Transverse colon (tissue), 4 donors: ENCODE data around the gene DPF3. TPM values are rescaled to one million over a fixed set of nuclear protein-coding genes. Genes with fewer than 3 reads are reported as not detected.

Experiments
- DNase-seq: peaks from one replicate; pipeline ENCODE4 v3.0.0-alpha.2; 2019
- H3K27ac ChIP-seq, 4 donors: fragments of 200-600 bp; sonication (generic); 2 replicates each; pipeline ENCODE4 v1.5.1; 2016 to 2018; ENCODE audit warnings: inconsistent platforms in 4 of 4
- H3K27me3 ChIP-seq: fragments of 200-600 bp; sonication (generic); 2 replicates; pipeline ENCODE4 v1.5.1; 2017; ENCODE audit warnings: inconsistent platforms
- H3K36me3 ChIP-seq, 4 donors: fragments of 200-600 bp; sonication (generic); 2 replicates each; pipeline ENCODE4 v1.5.1; 2017 to 2019; ENCODE audit warnings: inconsistent platforms in 4 of 4
- H3K4me1 ChIP-seq, 4 donors: fragments of 200-600 bp; sonication (generic); 2 replicates each; pipeline ENCODE4 v1.5.1; 2017 to 2020; ENCODE audit warnings: inconsistent platforms in 4 of 4
- H3K4me3 ChIP-seq, 4 donors: fragments of 200-600 bp; sonication (generic); 1 replicate in 1 of 4; 2 replicates in 3 of 4; pipeline versions ENCODE4 v1.5.1 to v1.6.1; 2017 to 2019; ENCODE audit warnings: inconsistent platforms in 4 of 4
- H3K9me3 ChIP-seq, 2 donors: fragments of 200-600 bp; sonication (generic); 2 replicates each; pipeline ENCODE4 v1.5.1; 2017 to 2019; ENCODE audit warnings: inconsistent platforms in 2 of 2
- EP300 ChIP-seq: sonication (generic); formaldehyde crosslinking; IDR thresholded peaks from one replicate; pipeline ENCODE4 v1.6.1; 2017; ENCODE audit warnings: antibody characterized with exemption, low read depth
- POLR2A ChIP-seq: fragments of 450-650 bp; IDR thresholded peaks from one replicate; pipeline ENCODE4 v1.6.1; 2016; ENCODE audit warnings: antibody characterized with exemption, mild to moderate bottlenecking, moderate library complexity
- POLR2AphosphoS5 ChIP-seq, 3 donors: sonication (generic); formaldehyde crosslinking; IDR thresholded peaks; one replicate each; pipeline ENCODE4 v1.6.1; 2016; ENCODE audit warnings: antibody characterized with exemption in 3 of 3
- WGBS, 2 donors: methylation state at CpG; one replicate each; pipeline ENCODE4 v1.1.5; 2018; ENCODE audit warnings: low coverage in 1 of 2; 5-methylcytosine and 5-hydroxymethylcytosine counted together
- in situ Hi-C, 4 donors: fragments of 200-750 bp; cut with MboI; loops; one replicate each; pipeline versions ENCODE4 v1.15.0 to v1.15.1; 2017; ENCODE audit warnings: low sequenced_read_pairs in 3 of 4, low pct_ligation_motif_present in 1 of 4, low pct_unique_long_range_greater_than_20kb in 1 of 4
- intact Hi-C: fragments of 100-400 bp; cut with DNase I; formaldehyde crosslinking; loops from one replicate; pipeline ENCODE4 v1.15.1; 2023; ENCODE audit warnings: low total_unique reads
- total RNA-seq, 4 donors: library from RNA; depleted of rRNA; stranded (reverse); fragments of >200 nt; gene quantifications; one replicate each; pipeline ENCODE4 v1.1.0, GENCODE V29; 2016
- TF ChIP-seq, protein P1 (sequence below), 5 experiments: fragments of 200-600 bp in 3 of 5; fragments of 450-650 bp in 2 of 5; sonication (generic) in 3 of 5; IDR thresholded peaks; 1 replicate in 2 of 5; 2 replicates in 3 of 5; pipeline ENCODE4 v1.5.1; 2016 to 2017; ENCODE audit warnings: antibody characterized with exemption in 5 of 5, inconsistent platforms in 3 of 5, mild to moderate bottlenecking in 2 of 5, moderate library complexity in 1 of 5

DPF3 gene
- total RNA-seq, 4 donors from 2014 or later: 7.1 to 23.5 (median 10.9) TPM

DNA sequence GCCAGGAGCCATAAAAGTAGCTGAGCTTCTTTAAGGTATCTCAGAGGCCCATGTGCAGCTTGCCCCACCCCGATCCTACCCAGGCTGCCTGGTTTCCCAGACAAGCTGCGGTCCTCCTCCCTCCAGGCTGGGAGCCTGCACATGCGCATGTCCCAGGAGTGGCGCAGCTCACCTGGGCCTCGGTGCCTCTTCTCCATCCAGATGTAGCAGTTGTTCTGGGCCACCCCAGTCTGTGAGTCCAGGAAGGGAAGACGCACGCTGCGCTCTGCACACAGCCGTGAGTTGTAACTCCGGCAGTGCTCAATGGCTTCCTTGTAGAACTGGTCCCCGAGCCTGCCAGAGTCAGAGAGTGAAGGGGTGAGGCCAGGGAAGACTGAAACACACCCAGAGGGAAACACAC, 122.3 kb downstream of the DPF3 start:
- Histone ChIP-seq H3K27me3 (no peaks in the 10 kb centered on the region), H3K27ac (peak overlapping the region; percentile 55 to 72 (median 58)), H3K4me1 (peaks cover 0 to 6% (median 4%) of the 10 kb centered on the region in 4 donors), H3K4me3 (peak overlapping the region in 1 of 4 donors; percentile 12), H3K9me3 (peaks cover 4 to 8% of the 10 kb centered on the region in 2 donors), H3K36me3 (no peaks in the 10 kb centered on the region)
- in situ Hi-C loops: no loop called here
- 69% methylated on average over 11 of the region's 11 CpGs; no CpG with 5 or more reads in 1 of the 2 donors for WGBS, 2 donors
- peak; percentile 78 for DNase-seq
- intact Hi-C loops: no loop called here
- TF ChIP-seq EP300 (no peak), POLR2A (peak; percentile 38)
- TF ChIP-seq, protein P1, sequence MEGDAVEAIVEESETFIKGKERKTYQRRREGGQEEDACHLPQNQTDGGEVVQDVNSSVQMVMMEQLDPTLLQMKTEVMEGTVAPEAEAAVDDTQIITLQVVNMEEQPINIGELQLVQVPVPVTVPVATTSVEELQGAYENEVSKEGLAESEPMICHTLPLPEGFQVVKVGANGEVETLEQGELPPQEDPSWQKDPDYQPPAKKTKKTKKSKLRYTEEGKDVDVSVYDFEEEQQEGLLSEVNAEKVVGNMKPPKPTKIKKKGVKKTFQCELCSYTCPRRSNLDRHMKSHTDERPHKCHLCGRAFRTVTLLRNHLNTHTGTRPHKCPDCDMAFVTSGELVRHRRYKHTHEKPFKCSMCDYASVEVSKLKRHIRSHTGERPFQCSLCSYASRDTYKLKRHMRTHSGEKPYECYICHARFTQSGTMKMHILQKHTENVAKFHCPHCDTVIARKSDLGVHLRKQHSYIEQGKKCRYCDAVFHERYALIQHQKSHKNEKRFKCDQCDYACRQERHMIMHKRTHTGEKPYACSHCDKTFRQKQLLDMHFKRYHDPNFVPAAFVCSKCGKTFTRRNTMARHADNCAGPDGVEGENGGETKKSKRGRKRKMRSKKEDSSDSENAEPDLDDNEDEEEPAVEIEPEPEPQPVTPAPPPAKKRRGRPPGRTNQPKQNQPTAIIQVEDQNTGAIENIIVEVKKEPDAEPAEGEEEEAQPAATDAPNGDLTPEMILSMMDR (IDR thresholded peaks at IDR 0.05): no peak

DNA sequence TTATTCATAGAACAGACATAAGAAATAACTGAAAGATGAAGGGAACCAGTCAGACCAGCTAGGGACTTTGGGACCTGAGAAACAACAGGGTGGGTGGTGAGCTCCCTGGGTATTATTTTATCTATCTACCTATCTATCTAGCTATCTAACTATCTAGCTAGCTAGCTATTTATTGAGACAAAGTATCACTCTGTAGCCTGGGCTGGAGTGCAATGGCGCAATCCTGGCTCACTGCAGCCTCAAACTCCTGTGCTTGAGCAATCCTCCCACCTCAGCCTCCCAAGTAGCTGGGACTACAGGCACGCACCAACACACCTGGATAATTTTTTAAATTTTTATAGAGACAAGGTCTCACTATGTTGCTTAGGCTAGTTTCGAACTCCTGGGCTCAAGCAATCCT, 127.6 kb downstream of the DPF3 start:
- 99% methylated on average over 3 of the region's 3 CpGs; no CpG with 5 or more reads in 1 of the 2 donors for WGBS, 2 donors
- no peak for DNase-seq
- H3K27ac ChIP-seq: no peak overlapping the region
- H3K9me3 ChIP-seq: peaks cover 12 to 14% of the 10 kb centered on the region in 2 donors
- TF ChIP-seq, protein P1 (IDR thresholded peaks at IDR 0.05): no peak
- TF ChIP-seq POLR2A (no peak), EP300 (no peak)
- no peaks in the 10 kb centered on the region for H3K27me3 ChIP-seq
- intact Hi-C loops: no loop called here
- peaks cover 0 to 4% (median 0%) of the 10 kb centered on the region in 4 donors for H3K4me1 ChIP-seq
- in situ Hi-C loops: no loop called here
- no peaks in the 10 kb centered on the region for H3K36me3 ChIP-seq
- H3K4me3 ChIP-seq: no peak overlapping the region

DNA sequence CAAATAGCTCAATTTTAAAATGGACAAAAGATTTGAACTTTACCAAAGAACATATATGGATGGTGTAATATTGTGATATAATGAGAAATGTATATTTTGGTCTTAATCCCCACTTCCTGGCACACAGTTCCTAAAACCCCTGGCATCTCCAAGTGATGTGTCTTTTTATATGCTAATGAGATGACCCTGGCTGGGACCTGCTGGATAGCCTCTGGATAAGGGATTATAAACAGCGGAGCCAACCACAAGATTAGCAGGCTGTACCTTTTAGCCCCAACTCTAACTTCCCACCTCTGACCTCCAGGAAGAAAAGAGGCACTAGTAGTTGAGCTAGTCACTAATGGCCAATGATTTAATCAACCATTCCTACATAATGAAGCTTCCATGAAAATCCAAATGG, 130.0 kb downstream of the DPF3 start:
- WGBS, 2 donors: 83 to 93% methylated on average over 1 of the region's 1 CpG
- Histone ChIP-seq H3K4me1 (no peaks in the 10 kb centered on the region), H3K27ac (no peak overlapping the region), H3K9me3 (peaks cover 31 to 32% of the 10 kb centered on the region in 2 donors), H3K36me3 (no peaks in the 10 kb centered on the region), H3K27me3 (no peaks in the 10 kb centered on the region), H3K4me3 (no peak overlapping the region)
- TF ChIP-seq, protein P1 (IDR thresholded peaks at IDR 0.05): no peak
- TF ChIP-seq EP300 (no peak), POLR2AphosphoS5 (IDR thresholded peaks at IDR 0.05) (no peak), POLR2A (no peak)
- in situ Hi-C loops: no loop called here
- intact Hi-C loops: no loop called here
- DNase-seq: no peak

DNA sequence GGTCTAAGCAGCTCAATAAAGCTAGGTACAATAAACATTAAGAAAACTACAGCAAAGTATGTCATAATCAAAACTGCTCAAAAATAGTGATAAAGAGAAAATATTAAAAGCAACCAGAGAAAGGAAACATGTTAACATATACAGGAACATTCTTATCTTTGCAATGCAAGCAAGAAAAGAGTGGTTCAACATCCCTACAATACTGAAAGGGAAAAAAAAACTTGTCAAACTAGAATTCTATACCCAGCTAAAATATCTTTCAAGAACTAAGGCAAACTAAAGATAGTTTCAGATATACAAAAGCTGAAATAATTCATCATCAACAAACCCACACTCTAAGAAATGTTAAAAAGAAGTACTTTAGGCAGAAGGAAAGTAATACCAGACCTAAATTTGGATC, 134.2 kb downstream of the DPF3 start:
- DNase-seq: no peak
- intact Hi-C loops: no loop called here
- H3K4me1 ChIP-seq: no peaks in the 10 kb centered on the region
- in situ Hi-C loops: no loop called here
- no peak overlapping the region for H3K27ac ChIP-seq
- H3K27me3 ChIP-seq: no peaks in the 10 kb centered on the region
- TF ChIP-seq EP300 (no peak), POLR2A (no peak), POLR2AphosphoS5 (IDR thresholded peaks at IDR 0.05) (no peak)
- no peaks in the 10 kb centered on the region for H3K36me3 ChIP-seq
- no peak overlapping the region for H3K4me3 ChIP-seq
- H3K9me3 ChIP-seq: peaks cover 27 to 28% of the 10 kb centered on the region in 2 donors

DNA sequence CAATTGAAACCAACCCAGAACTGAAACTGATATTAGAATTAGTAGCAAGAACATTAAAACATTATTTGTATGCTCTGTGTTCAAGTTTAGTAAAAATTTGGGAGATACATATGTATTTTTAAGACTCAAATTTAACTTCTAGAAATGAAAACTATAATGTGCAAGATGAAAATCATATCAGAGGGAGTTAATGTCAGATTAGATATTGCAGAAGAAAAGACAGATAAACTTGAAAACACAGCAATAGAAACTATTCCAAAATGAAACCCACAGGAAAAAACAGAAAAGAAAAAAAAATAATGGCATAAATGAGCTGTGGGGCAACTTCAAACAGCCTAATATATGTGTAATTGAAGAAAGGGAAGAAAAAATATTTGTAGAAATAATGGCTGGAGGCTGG, 134.9 kb downstream of the DPF3 start:
- Histone ChIP-seq H3K27me3 (no peaks in the 10 kb centered on the region), H3K36me3 (no peaks in the 10 kb centered on the region), H3K9me3 (peaks cover 27 to 28% of the 10 kb centered on the region in 2 donors), H3K27ac (no peak overlapping the region), H3K4me1 (no peaks in the 10 kb centered on the region), H3K4me3 (no peak overlapping the region)
- DNase-seq: no peak
- TF ChIP-seq, protein P1 (IDR thresholded peaks at IDR 0.05): no peak
- TF ChIP-seq POLR2AphosphoS5 (IDR thresholded peaks at IDR 0.05) (no peak), EP300 (no peak), POLR2A (no peak)
- in situ Hi-C loops: no loop called here
- intact Hi-C loops: no loop called here
